GM21528 (cell line): ENCODE data around the gene CCDC15.

Experiments
- ATAC-seq: cut with Tn5 transposase; IDR thresholded peaks from one replicate; pipeline ENCODE4 v1.9.1; 2021; ENCODE audit warnings: mild to moderate bottlenecking, moderate library complexity; ENCODE audit not compliant: unreplicated experiment, low FRiP score

The CCDC15 gene, protein sequence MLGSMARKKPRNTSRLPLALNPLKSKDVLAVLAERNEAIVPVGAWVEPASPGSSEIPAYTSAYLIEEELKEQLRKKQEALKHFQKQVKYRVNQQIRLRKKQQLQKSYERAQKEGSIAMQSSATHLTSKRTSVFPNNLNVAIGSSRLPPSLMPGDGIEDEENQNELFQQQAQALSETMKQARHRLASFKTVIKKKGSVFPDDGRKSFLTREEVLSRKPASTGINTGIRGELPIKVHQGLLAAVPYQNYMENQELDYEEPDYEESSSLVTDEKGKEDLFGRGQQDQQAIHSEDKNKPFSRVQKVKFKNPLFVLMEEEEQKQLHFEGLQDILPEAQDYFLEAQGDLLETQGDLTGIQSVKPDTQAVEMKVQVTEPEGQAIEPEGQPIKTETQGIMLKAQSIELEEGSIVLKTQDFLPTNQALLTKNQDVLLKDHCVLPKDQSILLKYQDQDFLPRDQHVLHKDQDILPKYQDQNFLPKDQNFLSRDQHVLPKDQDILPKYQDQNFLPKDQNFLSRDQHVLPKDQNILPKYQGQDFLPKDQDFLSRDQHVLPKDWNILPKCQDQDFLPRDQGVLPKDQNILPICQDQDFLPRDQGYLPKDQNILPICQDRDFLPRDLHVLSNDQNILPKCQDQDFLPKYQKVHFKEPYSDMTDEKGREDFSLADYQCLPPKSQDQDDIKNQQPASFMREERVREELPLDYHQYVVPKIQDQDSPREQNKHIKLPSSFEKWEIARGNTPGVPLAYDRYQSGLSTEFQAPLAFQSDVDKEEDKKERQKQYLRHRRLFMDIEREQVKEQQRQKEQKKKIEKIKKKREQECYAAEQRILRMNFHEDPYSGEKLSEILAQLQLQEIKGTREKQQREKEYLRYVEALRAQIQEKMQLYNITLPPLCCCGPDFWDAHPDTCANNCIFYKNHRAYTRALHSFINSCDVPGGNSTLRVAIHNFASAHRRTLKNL

GRCh38 chr11:124953753-124954589 is at the start of gene CCDC15:
Gene CCDC15 (plus strand): TSS chr11:124954202. CDS start chr11:124954733, 531 bp downstream.
- peak; percentile 99 for ATAC-seq

GRCh38 chr11:124915541-124916369 is 38.2 kb upstream of the CCDC15 start:
- no peak for ATAC-seq

- ATAC-seq, result no peak
These were observed 37.7 kb upstream of the CCDC15 start for GRCh38 chr11:124916370-124916710.

- ATAC-seq, result no peak
These were observed 36.8 kb upstream of the CCDC15 start for GRCh38 chr11:124917115-124917637.

GRCh38 chr11:124918950-124919349 is 35.1 kb upstream of the CCDC15 start, which contains the start of gene HEPN1:
Gene HEPN1 (plus strand): TSS chr11:124919250.
- no peak for ATAC-seq

DNA sequence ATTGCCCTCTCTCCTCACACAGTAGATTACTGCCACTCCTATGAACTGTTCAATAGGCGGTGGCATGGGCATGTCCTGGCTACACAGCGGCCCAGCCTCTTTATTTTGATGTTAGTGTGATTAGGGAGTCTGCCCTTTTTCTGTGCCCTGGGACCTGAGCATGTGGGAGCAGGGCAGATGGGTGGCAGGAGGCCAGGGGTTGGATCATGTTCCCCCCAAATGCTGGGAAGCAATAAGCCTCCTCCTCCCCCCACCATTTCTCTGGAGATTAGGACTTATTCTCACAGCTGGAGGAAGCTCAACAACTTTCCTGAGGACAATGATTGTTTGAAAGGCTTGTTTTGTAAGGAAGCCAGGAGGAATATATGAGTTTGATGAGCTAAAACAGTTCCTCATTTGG is 34.1 kb upstream of the CCDC15 start:
- ATAC-seq, result no peak

DNA sequence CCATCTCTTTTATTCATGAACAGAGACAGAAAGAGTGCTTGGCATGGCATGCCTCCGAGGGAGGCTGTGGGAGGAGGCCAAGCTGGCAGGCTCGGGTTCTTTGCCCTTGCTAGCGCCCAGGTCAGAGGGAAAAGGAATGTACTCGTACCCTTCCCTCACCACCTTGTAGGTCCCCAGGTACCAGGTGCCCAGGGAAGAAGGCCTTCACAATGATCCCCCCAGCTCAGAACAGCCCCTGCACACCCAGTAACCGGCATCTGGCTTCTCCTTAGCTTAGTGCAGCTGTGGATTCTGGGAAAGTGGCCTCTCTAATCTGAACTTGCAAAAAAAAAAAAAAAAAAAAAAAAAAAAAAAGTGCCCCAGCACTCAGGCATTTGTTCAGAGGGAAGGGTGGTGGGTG is 33.6 kb upstream of the CCDC15 start:
- ATAC-seq, result no peak

- no peak for ATAC-seq
These were observed 33.0 kb upstream of the CCDC15 start for GRCh38 chr11:124920870-124921609.

- ATAC-seq, result no peak
These were observed 31.2 kb upstream of the CCDC15 start for GRCh38 chr11:124922831-124923230.

DNA sequence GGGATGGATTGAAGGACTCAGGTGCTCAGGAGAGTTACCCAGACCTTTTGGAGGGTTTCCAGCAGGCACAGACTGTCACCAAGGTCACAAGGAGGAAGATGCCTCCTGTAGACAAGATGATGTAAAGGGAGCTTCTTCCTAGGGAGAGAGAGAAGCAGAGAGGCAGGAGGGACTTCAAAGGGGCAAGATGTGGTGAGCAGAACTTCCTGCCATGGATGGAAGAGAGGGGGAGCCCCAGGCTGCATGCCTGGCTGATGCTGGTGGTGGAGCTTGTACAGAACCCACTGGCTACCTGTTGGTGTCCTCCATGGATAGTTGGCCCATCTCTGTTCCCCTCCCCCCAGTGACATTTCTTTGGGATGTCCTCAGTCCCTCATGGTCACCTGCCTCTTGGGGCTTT is 30.7 kb upstream of the CCDC15 start:
- ATAC-seq, result no peak

DNA sequence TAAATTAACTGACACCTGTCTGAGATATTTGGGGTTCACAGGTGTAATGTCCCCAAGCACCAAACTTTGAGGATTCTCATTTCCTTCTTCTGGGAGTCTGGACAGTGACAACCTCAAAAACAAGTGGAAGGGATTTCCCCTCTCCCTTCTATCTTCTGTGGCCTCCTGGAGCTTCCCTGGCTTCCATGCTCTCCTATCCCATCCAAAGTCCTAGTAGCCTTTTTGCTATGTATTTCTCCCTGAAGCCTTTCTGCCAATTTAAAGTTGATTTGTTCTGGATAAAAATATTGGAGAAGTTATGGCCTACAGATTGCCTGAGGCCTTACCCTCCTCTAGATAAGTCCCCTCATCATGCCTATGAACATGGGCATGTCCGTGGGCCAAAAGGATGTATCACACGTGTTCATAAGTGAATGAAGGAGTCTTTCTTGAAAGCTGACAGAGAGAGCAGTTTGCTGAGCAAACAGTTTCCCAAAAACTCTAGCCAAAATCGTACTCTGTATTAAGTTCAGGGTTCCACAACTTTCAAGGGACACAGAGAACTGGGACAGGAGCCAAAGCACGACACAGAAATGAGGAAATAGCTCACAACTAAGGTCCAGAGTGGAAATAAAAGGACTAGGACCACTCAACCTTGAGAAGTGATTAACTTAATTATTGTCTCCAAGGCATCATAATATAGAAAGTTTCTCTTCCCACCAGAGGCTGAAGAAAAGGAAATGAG is 24.9 kb upstream of the CCDC15 start:
- no peak for ATAC-seq

DNA sequence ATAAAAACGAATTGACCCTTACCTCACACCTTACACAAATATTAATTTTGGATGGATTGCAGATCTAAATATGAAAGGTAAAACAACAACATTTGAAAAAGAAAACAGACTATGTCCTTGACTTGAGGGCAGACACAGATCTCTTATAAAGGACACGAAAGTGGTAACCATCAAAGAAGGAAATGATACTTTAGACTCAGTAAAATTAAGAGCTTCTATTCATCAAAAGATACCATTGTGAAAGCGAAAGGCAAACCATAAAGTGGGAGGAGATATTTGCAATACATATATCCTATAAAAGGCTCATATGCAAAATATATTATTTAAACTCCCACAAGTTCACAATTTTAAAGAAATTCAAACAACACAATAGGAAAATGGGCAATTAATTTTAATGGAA is 23.2 kb upstream of the CCDC15 start:
- ATAC-seq, result no peak

DNA sequence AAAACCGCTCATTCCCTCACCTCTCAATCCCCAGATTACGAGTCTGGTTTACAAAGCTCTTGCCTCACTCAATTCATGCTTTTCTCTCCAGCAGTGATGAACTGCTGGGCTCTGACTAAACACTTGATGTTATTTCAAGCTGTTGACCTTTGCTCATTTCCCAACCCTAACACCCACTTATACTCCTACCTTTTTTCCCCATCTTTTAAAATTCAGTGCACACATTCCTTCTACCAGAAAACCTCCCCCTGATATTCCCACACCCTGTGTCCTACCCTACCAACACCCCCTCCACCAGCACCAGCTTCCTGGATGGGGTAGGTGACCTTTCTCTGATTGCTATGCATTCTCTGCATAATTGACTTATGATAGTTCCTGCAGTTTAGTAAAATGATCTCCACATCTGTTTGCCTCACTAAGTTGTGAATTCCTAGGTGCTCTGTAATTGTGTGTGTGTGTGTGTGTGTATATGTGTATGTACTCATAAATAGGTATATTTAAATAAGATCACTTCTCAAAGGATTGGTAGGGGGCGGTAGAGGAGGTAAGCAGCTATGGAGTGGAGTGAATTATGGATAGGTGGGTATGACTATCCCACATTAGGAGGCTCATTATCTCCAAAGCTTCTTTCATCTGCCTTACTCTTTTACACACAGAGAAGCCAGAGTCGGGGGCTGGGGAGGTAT is 19.0 kb upstream of the CCDC15 start:
- ATAC-seq, result no peak

GRCh38 chr11:124935548-124936514 is 18.2 kb upstream of the CCDC15 start, which contains the start of gene HEPACAM:
Gene HEPACAM (minus strand): TSS chr11:124936047. CDS start chr11:124936006, 41 bp downstream.
- ATAC-seq, result no peak

DNA sequence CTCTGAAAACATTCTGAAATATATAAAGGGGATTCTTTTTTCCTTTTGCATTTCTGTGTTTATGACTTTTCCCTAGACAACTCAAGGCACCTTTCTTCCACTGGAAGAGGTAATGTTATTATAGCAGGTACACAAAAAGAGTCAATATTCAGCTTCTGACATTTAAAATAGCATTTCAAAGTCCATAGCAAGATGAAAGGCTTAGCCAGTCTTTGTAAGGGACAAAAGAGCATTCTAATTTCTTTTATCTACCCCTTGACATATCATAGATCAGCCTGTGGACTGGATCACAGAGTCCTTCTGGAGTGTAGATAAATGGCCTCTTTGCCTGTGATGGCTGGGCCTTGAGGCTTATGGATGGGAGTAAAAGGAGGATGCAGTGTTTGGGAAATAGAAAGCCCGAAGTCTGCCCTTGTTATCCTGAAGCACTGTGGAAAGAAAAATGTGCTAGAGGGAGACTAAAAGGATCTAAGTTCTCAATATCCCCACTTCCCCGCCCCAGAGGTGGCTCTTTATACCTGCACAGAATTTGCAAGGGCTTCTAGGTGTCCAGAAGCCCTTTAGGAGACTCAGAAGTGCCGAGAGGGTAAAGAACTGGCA is 16.6 kb upstream of the CCDC15 start:
- ATAC-seq, result no peak

DNA sequence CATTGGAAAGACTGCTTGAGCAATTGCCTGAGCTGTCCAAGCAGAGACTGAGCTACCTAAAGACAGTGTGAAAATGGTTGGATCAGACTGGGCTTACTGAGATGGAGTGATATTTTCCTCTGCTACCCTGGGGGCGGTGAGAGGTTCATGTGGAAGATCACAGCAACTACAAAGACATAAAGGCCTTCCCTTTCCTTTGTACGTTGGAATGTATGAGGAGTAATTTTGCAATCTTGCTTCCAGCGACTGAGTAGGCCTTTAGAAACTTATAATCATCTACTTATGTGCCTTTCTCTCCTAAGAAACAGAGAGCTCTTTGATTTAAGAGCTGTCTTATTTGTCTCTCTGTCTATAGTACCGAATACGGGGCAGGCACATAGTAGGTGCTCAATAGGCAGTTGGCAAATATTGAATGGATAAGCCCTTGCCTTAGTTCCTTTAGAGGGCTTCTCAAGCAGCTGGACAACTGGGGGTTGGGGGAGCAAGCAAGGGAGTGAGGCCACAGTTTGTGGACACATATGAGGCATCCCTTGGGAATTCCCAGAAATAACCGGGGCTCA is 15.7 kb upstream of the CCDC15 start:
- no peak for ATAC-seq
